ENCODE data around the gene PKDREJ.

PKDREJ gene

GRCh38 chr22:46289244-46289891 is 26.2 kb upstream of the PKDREJ start:
- no peak for DNase-seq

- no peak for DNase-seq
Observed at GRCh38 chr22:46288846-46289243, 25.7 kb upstream of the PKDREJ start.

DNA sequence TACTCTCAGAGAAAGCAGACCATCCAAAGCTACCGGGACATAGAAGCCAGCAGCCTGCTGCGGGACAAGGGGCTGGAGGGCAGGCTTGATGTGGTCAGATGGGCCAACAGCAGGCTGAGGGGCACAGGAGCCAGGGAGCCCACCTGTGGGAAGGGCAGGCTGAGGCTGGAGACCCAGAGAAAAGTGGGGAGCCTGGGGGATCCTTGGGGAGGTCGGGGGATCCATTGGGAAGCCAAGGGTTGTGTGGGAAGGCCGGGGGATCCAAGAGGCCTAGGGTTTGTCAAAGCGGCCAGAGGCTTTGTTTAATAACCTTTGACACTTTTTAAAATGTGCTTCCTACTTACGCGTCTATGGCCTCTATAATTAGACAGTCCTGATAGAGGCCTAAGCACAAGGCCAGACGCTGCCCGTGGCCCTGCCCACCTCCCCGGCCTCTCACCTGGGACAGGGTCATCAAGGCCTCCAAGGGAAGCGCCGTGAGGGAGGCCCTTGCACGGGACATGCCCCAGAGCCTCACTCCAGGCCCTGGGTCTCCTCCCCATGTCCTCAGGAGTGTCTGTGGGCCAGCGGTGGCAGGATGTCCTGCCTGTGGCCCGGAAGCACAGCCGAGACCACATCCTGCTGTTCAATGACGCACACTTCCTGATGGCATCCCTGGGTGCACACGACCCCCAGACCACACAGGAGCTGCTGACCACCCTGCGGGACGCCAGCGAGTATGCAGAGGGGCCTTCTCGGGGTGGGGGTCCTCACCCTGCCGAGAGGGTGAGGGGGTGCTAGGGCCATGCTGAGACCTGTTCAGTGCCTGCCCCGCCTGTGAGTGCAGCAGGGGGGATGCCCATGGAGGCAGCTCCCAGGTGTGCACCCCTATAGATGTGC is 25.0 kb upstream of the PKDREJ start:
- no peak for DNase-seq

DNA sequence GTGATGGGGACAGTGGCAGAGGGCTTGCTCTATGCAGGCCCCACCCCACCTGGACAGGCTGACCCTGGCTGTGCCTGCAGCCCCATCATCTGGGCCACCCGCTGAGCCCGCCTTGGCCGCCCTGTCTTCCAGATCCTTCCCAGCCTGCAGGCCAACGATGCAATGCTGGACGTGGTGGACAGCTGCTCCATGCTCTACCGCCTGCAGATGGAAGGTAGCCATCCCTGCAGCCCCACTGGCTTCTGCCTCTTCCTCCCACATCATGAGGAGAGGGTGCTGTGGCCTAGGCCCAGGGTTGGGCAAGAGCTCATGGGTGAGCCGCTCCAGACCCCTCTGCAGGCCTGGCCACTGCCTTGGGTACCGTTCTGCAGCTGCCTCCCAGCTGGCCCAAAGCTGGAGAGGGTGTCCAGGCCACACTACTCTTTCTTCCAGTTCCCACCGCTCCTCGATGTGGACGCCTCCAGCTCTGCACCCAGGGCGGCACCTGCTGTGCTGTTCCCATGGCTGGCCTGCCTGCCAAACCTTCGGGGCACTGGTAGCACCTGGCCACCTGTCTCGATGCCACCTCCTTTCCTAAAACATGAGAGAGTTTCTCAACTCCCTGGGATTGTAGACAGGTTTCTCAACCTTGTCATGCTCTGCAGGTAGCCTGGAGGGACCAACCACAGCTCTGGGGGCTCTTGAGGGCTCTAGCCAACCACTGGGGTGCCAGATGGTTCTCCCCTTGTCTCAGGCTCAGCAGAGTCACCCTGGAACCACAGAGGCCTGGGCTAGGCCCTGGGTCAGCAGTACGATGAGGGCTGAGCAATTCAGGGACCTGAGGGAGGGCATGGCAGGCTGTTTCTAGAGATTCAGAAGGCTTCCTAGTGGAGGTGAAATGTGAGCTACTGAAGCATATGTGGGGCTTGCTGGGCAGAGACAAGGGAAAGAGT is 24.1 kb upstream of the PKDREJ start:
- DNase-seq, result no peak

DNA sequence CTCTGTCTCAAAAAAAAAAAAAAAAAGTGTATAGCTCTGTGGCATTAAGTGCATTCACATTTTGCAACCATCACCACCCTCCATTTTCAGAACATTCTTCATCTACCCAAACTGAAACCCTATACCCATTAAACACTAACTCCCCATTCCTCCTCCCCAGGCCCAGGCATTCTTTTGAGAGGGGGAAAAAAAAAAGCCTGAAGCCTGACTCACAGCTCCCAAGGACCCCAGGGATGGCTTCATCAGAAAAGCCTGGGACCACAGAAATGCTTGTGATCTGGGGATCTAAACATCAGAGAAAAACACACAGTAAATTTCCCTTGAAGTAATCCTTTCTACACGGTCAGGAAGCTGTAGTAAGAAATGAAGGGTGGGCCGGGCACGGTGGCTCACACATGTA is 22.9 kb upstream of the PKDREJ start:
- no peak for DNase-seq

DNA sequence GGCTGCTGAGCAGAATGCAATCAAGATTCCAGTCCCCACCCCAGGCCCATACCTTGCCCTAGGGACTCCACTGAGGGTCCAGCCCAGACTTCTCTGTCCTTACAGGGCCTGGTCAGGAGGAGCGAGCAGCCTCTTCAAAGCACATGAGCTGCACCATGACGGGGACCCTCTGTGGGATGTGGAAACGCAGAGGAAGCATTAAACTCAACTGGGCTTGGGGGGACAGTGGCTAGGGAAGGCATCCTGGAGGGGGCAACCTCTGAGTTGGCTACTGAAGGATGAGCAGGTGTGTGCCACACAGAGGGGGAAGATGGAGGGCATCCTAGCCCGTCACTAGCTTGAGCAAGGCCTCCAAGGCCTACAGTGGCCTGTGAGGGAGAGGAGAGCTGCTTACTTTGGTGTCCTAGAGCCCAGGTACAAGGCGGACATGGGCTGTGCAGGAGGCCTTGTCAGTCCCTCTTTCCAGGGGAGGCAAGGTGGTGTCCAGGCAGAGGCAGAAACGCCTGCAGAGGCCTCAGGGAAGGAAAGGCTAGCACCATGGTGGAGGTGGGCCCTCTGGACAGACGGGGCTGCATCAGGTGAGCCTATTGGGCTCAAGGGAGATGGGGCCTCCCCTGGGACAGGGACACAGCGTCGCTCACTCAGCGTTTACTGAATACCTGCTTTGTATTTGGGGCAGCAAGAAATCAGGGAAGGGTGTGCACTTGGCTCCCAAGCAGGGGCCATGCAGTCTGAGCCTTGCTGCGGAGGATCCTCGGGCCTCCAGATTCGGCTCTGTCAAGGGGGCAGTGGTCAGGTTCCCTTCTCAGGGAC is 18.9 kb upstream of the PKDREJ start:
- DNase-seq, result no peak

- DNase-seq, result no peak
Observed at GRCh38 chr22:46280999-46281623, 18.0 kb upstream of the PKDREJ start.

DNA sequence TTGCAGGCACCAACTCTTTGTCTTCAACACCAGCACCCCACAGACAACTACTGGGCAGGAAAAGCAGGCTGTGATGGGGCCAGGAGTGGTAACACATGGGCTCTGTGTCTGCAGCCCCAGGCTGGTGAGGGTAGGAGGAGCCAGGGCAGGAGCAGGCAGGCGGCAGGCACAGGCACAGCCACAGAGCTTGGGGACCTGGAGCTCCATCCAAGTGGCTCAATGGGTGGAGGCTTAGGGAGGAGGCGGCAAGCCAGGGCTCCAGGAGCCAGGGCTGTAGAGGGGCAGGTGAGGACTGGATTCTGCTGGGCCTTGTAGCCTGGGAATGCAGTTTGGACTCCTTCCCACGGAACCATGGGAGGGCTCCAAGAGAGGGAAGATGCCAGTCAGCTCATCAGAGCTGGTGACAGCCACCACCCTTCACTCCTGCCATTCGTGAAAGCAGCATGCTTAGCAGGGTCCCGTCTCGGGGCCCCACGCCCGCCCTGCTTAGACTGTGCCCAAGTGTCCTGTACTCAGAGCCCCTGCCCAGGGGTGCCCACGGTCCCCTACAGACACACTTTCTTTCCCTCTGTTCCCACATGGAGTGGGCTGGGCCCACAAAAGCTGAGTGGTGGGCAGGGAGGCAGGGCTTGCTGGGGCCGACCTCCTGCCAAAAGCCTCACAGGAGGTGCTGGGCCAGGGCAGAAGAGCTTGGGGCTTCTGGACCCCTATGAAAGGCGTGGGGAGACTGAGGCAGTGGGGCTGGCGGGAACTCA is 17.1 kb upstream of the PKDREJ start:
- no peak for DNase-seq

DNA sequence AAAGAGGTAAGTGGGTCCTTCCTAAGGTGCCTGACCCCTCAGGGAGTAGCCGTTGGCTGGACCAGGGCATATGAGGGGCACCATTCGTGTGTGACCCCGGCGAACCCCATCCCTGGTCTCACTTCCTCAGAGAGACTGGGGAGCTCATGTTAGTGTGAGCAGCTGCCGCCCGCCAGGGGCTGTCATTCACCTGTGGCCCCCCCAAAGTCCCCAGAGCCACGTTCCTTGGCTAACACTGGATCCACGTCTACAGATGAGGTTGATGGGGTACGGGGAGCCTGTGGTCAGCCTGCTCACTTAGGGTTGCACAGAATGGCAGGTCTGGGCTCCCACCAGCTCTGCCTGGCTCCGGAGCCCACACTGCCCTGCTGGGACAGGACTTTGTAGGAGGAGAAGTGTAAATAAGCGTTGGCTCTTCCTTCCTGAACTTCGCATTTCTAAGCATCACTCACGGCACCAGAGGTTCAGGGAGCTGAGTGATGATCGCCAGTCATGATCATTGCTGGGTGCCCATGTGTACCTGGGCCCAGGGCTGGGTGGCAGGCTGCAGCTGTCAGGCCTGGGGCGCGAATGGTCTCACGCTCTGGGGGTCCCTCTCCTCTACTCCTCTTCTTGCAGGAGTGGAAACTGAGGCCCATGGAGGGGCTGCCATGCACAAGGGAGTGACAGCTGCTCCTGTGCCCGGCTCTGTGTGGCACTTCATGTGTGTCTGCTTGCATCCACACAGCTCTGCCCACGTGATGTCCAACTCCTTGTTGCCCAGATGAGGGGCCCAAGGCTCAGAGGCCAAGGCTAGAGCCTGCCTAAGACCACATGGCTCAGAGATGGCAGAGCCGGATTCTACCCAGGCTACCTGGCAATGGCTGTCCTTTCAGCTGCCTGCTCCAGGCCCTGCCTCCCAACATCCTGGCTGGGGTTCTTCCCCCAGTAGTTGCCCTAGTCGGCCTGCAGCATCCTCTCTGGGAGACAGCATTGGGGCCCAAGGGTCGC is 15.8 kb upstream of the PKDREJ start:
- no peak for DNase-seq

DNA sequence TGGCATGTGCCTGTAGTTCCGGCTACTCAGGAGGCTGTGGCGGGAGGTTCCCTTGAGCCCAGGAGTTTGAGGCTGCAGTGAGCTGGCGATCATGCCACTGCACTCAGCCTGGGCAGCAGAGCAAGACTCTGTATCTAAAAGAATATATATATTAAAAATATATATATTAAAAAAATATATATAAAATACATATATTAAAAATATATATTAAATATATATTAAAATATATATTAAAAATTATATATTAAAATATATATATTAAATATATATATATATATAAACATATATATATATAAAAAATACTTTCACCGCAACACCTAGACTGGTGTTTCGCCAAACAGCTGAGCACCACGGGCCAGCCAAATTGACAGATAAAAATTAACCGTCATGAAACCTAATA is 13.4 kb upstream of the PKDREJ start:
- no peak for DNase-seq

GRCh38 chr22:46275455-46276122 is 12.4 kb upstream of the PKDREJ start:
- DNase-seq, result no peak

- no peak for DNase-seq
Observed at GRCh38 chr22:46274381-46274780, 11.2 kb upstream of the PKDREJ start.

DNA sequence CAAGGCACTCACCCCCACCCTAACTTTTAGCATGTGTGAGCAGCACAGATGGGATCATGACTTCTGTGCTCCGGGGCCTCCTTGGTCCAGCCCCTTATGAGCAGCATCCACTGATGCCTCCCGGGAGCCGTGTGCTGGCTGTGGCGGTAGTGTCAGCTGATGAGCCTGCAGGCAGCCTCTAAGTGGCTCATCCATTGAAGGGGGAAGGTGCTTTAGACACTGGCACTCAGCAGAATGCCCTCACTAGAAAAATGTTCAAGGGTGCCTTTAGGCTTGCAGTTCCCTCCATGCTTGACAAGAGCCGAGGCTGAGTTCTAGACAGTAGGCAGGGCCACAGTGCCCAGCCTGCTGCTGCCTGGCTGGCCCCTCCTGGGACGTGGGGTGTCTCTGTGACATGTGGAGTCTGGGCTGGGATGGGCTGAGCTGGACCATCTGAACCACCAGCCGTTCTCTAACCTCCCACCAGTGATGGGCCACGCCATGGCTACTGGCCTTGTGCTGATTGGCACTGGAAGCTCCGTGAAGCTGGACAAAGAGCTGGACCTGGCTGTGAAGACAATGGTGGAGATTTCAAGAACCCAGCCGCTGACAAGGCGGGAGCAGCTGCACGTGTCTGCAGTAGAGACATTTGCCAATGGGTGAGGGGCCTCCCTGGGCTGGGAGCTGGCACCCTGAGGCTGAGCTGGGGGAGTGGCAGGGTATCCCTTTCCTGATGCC is 10.4 kb upstream of the PKDREJ start:
- no peak for DNase-seq

DNA sequence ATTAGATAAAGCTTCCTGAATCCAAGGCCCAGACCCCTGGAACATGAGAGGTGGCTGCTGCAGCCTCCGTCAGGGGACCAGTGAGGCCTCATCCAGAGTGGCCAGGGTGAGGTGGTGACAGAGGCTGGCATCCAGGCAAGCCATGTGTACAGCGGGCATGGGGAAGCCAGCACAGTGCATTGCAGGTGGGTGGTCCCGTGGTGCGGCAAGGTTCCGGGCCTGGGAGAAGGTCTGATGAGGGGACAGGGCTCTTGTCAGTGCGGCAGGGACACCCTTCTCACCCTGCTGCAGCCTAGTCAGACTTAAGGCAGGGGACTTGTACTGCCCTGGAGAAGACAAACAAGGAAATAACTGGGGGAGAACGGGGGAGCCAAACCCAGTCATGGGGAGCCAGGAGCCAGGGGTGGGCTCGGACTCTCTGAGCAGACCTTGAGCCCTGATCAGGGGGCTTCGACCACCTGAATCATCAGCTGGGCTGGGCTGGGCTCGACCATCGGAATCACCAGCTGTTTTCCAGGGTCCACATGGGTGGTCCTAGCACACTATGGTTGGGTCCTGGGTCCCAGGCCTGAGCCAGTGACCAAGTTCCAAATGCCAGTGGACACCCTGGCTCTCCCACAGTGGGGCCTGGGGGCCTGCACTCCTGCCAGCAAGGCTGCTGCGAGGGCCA is 9.8 kb upstream of the PKDREJ start:
- DNase-seq, result no peak

- DNase-seq, result no peak
Observed at GRCh38 chr22:46272196-46272595, 9.1 kb upstream of the PKDREJ start.

DNA sequence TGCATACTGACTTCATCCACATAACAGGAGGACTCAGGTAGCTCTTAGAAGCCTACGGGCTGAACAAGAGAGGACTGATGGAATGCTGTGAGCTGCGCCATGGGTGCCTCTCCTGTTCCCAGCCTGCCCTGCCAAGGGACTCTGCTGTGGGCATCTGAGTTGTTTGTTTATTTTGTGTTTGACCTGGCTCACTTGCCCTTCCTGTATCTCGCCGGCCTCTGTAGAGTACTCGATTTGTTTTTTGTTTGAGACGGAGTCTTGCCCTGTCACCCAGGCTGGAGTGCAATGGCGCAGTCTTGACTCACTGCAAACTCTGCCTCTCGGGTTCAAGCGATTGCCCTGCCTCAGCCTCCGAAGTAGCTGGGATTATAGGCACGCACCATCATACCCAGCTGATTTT is 6.4 kb upstream of the PKDREJ start:
- no peak for DNase-seq

- DNase-seq, result no peak
Observed at GRCh38 chr22:46267431-46268279, 4.5 kb upstream of the PKDREJ start, which contains the start of gene TTC38. TSS of gene TTC38 (plus strand) at chr22:46268008. CDS start at chr22:46268040, 32 bp downstream.
